K562 (cell line): ENCODE results near the gene CSNK1G1. TPM values are rescaled to one million over a fixed set of nuclear protein-coding genes. Genes with fewer than 3 reads are reported as not detected.

ENCODE experiments used
- AFF4 ChIP-seq: sonication (generic); formaldehyde crosslinking; IDR thresholded peaks from 2 replicates; pipeline ENCODE4 v1.8.0; 2023; ENCODE audit warnings: mild to moderate bottlenecking, missing genetic modification reagents
- E2F6 ChIP-seq, 2 experiments: IDR thresholded peaks; 2 replicates each; pipeline ENCODE4 v1.6.1; 2011; ENCODE audit warnings: borderline replicate concordance in 1 of 2, control low read depth in 1 of 2, low read depth in 1 of 2, low read length in 1 of 2, mild to moderate bottlenecking in 1 of 2, mixed read lengths in 1 of 2, moderate library complexity in 1 of 2; ENCODE audit not compliant: insufficient read depth in 1 of 2, insufficient read length in 1 of 2, poor library complexity in 1 of 2, severe bottlenecking in 1 of 2; ENCODE audit errors: extremely low read depth in 1 of 2
- E2F8 ChIP-seq: fragments of 450-650 bp; IDR thresholded peaks from 2 replicates; pipeline ENCODE4 v1.7.1; 2018; ENCODE audit warnings: mild to moderate bottlenecking, low read depth; ENCODE audit not compliant: partially characterized antibody
- GATAD2B ChIP-seq: fragments of 450-650 bp; IDR thresholded peaks from 2 replicates; pipeline ENCODE4 v1.6.1; 2017; ENCODE audit warnings: mild to moderate bottlenecking, borderline replicate concordance
- GTF2A2 ChIP-seq: IDR thresholded peaks from 2 replicates; pipeline ENCODE4 v1.6.1; 2016; ENCODE audit warnings: mild to moderate bottlenecking, missing genetic modification characterization, missing compliant biosample characterization
- HDAC2 ChIP-seq: fragments of 450-650 bp; IDR thresholded peaks from 2 replicates; pipeline ENCODE4 v1.6.1; 2016; ENCODE audit warnings: mild to moderate bottlenecking
- ID3 ChIP-seq, 2 experiments: fragments of 250-450 bp in 1 of 2; fragments of 450-650 bp in 1 of 2; sonication (Bioruptor Pico) in 1 of 2; IDR thresholded peaks; 2 replicates each; pipeline versions ENCODE4 v1.6.1 to v1.8.0; 2016 to 2021; ENCODE audit warnings: mild to moderate bottlenecking in 2 of 2, moderate library complexity in 2 of 2, missing compliant biosample characterization in 1 of 2, missing genetic modification characterization in 1 of 2
- KDM1A ChIP-seq, 2 experiments: fragments of 450-650 bp; IDR thresholded peaks; 2 replicates each; pipeline ENCODE4 v1.6.1; 2016; ENCODE audit warnings: mild to moderate bottlenecking in 2 of 2
- MYBL2 ChIP-seq, 2 experiments: fragments of 450-650 bp in 1 of 2; sonication (generic) in 1 of 2; formaldehyde crosslinking in 1 of 2; IDR thresholded peaks; 2 replicates each; pipeline versions ENCODE4 v1.6.1 to v1.8.1; 2017 to 2022; ENCODE audit warnings: borderline replicate concordance in 1 of 2, inconsistent platforms in 1 of 2, low read depth in 1 of 2, mild to moderate bottlenecking in 1 of 2, missing genetic modification reagents in 1 of 2, moderate library complexity in 1 of 2
- NCOA4 ChIP-seq: fragments of 450-650 bp; IDR thresholded peaks from 2 replicates; pipeline ENCODE4 v1.6.1; 2018; ENCODE audit warnings: mild to moderate bottlenecking; ENCODE audit not compliant: partially characterized antibody
- NCOA6 ChIP-seq: fragments of 450-650 bp; IDR thresholded peaks from 2 replicates; pipeline ENCODE4 v1.6.1; 2017; ENCODE audit warnings: mild to moderate bottlenecking
- PHB ChIP-seq: fragments of 250-450 bp; sonication (Bioruptor Pico); IDR thresholded peaks from 2 replicates; pipeline ENCODE4 v1.5.0; 2021
- POLR2AphosphoS5 ChIP-seq: IDR thresholded peaks from 2 replicates; pipeline ENCODE4 v1.6.1; 2011; ENCODE audit warnings: mild to moderate bottlenecking, low read depth, low read length, moderate library complexity; ENCODE audit not compliant: control insufficient read depth, insufficient read depth
- SMC3 ChIP-seq: conservative IDR thresholded peaks from 2 replicates; pipeline ENCODE4 v1.6.1; 2011; ENCODE audit warnings: low read depth, low read length, improper control_type of control experiment; ENCODE audit not compliant: insufficient read depth
- TRIM24 ChIP-seq, 2 experiments: fragments of 450-650 bp; IDR thresholded peaks; 2 replicates each; pipeline ENCODE4 v1.6.1; 2016
- U2AF2 ChIP-seq: fragments of 200-400 bp; formaldehyde crosslinking; optimal IDR thresholded peaks from 2 replicates; pipeline ENCODE3; 2017; ENCODE audit warnings: low read depth, mild to moderate bottlenecking, low read length
- ZC3H4 ChIP-seq: sonication (generic); formaldehyde crosslinking; IDR thresholded peaks from 2 replicates; pipeline ENCODE4 v1.9.0; 2021; ENCODE audit warnings: missing genetic modification reagents, borderline replicate concordance
- ZNF41 ChIP-seq: fragments of 250-450 bp; sonication (Bioruptor Pico); conservative IDR thresholded peaks from 2 replicates; pipeline ENCODE4 v1.4.0; 2020; ENCODE audit warnings: mild to moderate bottlenecking
- polyA plus RNA-seq, 8 experiments: library from polyadenylated mRNA; depleted of rRNA in 4 of 8; stranded (reverse) in 5 of 8; unstranded in 3 of 8; fragments of >200 nt; fragmentation: Nextera tagmentation in 2 of 8; fragmentation: Illumina TruSeq in 1 of 8; extraction: Ambion mirVana in 2 of 8; extraction: Trizol in 1 of 8; gene quantifications; 2 replicates each; pipeline versions ENCODE4 v1.2.1 to v1.2.3, GENCODE V29; 2011 to 2014; ENCODE audit warnings: inconsistent platforms in 1 of 8, missing spikeins in 1 of 8
- total RNA-seq, 7 experiments: library from RNA; depleted of rRNA in 6 of 7; stranded (reverse); fragments of >200 nt in 6 of 7; fragmentation: Illumina TruSeq in 2 of 7; extraction: Trizol in 2 of 7; gene quantifications; 2 replicates each; pipeline versions ENCODE4 v1.2.1 to v1.2.3, GENCODE V29; 2011 to 2021; ENCODE audit warnings: low replicate concordance in 1 of 7

The CSNK1G1 gene
- total and polyA plus RNA-seq, 9 of the 15 experiments (the other 6 are each of a cell fraction or from before 2014, with no cell fraction given), result 4.5 to 18.5 (median 9.5) TPM

GRCh38 chr15:64153480-64154367 is 202.2 kb downstream of the CSNK1G1 start (continued):
- TF ChIP-seq E2F8 (peak; percentile 79), ZC3H4 (CRISPR knock-in tag) (peak; percentile 32; the same call in 1 of the 2 replicates), PHB (peak; percentile 69; the same call in 1 of the 2 replicates), ZNF41 (no peak), NCOA4 (no peak), POLR2AphosphoS5 (no peak), MYBL2 (IDR thresholded peaks at IDR 0.05; ENCODE audit: low read depth) (no peak), MYBL2 (CRISPR knock-in tag; IDR thresholded peaks at IDR 0.05; ENCODE audit: borderline replicate concordance) (no peak), ID3 (CRISPR knock-in tag; IDR thresholded peaks at IDR 0.05) (no peak), ID3 (tag; IDR thresholded peaks at IDR 0.05) (no peak), NCOA6 (no peak), KDM1A (IDR thresholded peaks at IDR 0.05) (no peak), E2F6 (IDR thresholded peaks at IDR 0.05; ENCODE audit: borderline replicate concordance in 1 of 2, extremely low read depth in 1 of 2, insufficient read depth in 1 of 2, insufficient read length in 1 of 2, low read depth in 1 of 2, low read length in 1 of 2, poor library complexity in 1 of 2, severe bottlenecking in 1 of 2) (peak in 1 of 2 experiments; percentile 38), TRIM24 (IDR thresholded peaks at IDR 0.05) (no peak), SMC3 (peak; percentile 83), GTF2A2 (tag) (no peak), AFF4 (CRISPR knock-in tag) (no peak), GATAD2B (no peak), HDAC2 (no peak), U2AF2 (no peak)
